Ovary (tissue), 10 donors: ENCODE data around the gene TMEM100. TPM values are rescaled to one million over a fixed set of nuclear protein-coding genes. Genes with fewer than 3 reads are reported as not detected.
A peak's percentile ranks its signal among the peaks of the same experiment; 100 is the strongest.

ENCODE experiments used
- DNase-seq, 5 donors: peaks; one replicate each; pipeline ENCODE4 v3.0.0-alpha.2; 2019 to 2020
- H3K27ac ChIP-seq, 2 donors: fragments of 200-600 bp; one replicate each; pipeline versions ENCODE4 v1.5.1 to v1.8.0; 2019 to 2022
- H3K27me3 ChIP-seq: fragments of 200-600 bp; one replicate; pipeline ENCODE4 v1.8.0; 2022
- H3K36me3 ChIP-seq: fragments of 200-600 bp; sonication (generic); one replicate; pipeline ENCODE4 v1.5.1; 2019
- H3K4me1 ChIP-seq: one replicate; pipeline ENCODE4 v1.8.1; 2013; ENCODE audit warnings: mild to moderate bottlenecking, moderate library complexity; ENCODE audit not compliant: insufficient read depth
- H3K4me3 ChIP-seq: fragments of 200-600 bp; sonication (generic); one replicate; pipeline ENCODE4 v1.5.1; 2017
- H3K9me3 ChIP-seq, 2 donors: fragments of 200-600 bp in 1 of 2; sonication (generic) in 1 of 2; one replicate each; pipeline versions ENCODE4 v1.5.1 to v1.8.1; 2013 to 2019; ENCODE audit warnings: mild to moderate bottlenecking in 1 of 2, moderate library complexity in 1 of 2
- EP300 ChIP-seq: sonication (generic); formaldehyde crosslinking; IDR thresholded peaks from one replicate; pipeline ENCODE4 v1.6.1; 2017; ENCODE audit warnings: antibody characterized with exemption
- POLR2A ChIP-seq: fragments of 450-650 bp; IDR thresholded peaks from one replicate; pipeline ENCODE4 v1.6.1; 2017; ENCODE audit warnings: antibody characterized with exemption, mild to moderate bottlenecking, moderate library complexity
- WGBS, 3 donors: extraction: QIAGEN DNeasy Blood & Tissue Kit in 1 of 3; methylation state at CpG; one replicate each; pipeline versions ENCODE4 v1.1.5 to v1.1.7; 2013 to 2017; 5-methylcytosine and 5-hydroxymethylcytosine counted together
- intact Hi-C, 4 donors: fragments of 100-400 bp; cut with DNase I; formaldehyde crosslinking; loops; one replicate each; pipeline versions ENCODE4 v1.11.0 to v1.15.1; 2022 to 2023
- long read RNA-seq, 3 donors: library from polyadenylated mRNA in 2 of 3; unstranded in 2 of 3; transcript quantifications; one replicate each; pipeline ENCODE4 v2.0.0 and lab custom pipeline, GENCODE V29; 2021 to 2026
- polyA plus RNA-seq, 2 donors: library from polyadenylated mRNA; stranded (reverse); fragments of 200-250 nt in 1 of 2; fragments of 350-450 nt in 1 of 2; fragmentation: Illumina TruSeq in 1 of 2; extraction: RNeasy Lipid Tissue Mini Kit (QIAGEN cat#74804) in 1 of 2; gene quantifications; one replicate each; pipeline ENCODE4 v1.2.3, GENCODE V29; 2013 to 2014
- total RNA-seq, 7 donors: library from RNA; depleted of rRNA in 2 of 7; stranded (reverse); fragments of >200 nt in 2 of 7; fragmentation: NEBNext Ultra II Directional in 3 of 7; extraction: Animal tissue kit (Norgen Biotek cat#: 25700) in 3 of 7; gene quantifications; one replicate each; pipeline versions ENCODE4 v1.1.0 to v1.2.4, GENCODE V29; 2016 to 2023
- TF ChIP-seq, protein P1 (sequence below), 3 donors: fragments of 450-650 bp in 2 of 3; fragments of 200-600 bp in 1 of 3; IDR thresholded peaks; one replicate each; pipeline versions ENCODE4 v1.5.1 to v1.8.0; 2016 to 2022; ENCODE audit warnings: antibody characterized with exemption in 3 of 3, mild to moderate bottlenecking in 1 of 3
- donor health status: DM: no; HTN: no; CAD: no; lungs with moderate emphysema.
- donor health status: DM: no; HTN: no; CAD: no.
- donor health status: Bipolar disorder and iron deficiency.
- donor health status: DM: yes; HTN: yes; CAD: no.
- donor health status: DM: no; HTN: no; CAD: no.
- donor health status: DM: yes; HTN: yes; CAD: no.

TMEM100 gene
- 10 to 100 TPM in 6 of 7 donors, 1 to 10 TPM in 1; 9.0 to 88.2 (median 32.1) TPM for total RNA-seq
- 10 to 100 TPM; 15.6 to 17.8 TPM for polyA plus RNA-seq
- long read RNA-seq, donor 1, transcript TMEM100-201 (2 exons, 1,747 nt) = major isoform, 32 of 43 reads
- long read RNA-seq, donor 1, partial matches to known transcripts = 0 of 43 reads
- long read RNA-seq, donor 1, other reads (novel, unspliced or antisense) = 9 of 43 reads
- long read RNA-seq, donor 2, partial matches to known transcripts = 0 of 1 reads
- long read RNA-seq, donor 2, other reads (novel, unspliced or antisense) = 0 of 1 reads
- long read RNA-seq, donor 3, partial matches to known transcripts = 0 of 9 reads
- long read RNA-seq, donor 3, other reads (novel, unspliced or antisense) = 5 of 9 reads

DNA sequence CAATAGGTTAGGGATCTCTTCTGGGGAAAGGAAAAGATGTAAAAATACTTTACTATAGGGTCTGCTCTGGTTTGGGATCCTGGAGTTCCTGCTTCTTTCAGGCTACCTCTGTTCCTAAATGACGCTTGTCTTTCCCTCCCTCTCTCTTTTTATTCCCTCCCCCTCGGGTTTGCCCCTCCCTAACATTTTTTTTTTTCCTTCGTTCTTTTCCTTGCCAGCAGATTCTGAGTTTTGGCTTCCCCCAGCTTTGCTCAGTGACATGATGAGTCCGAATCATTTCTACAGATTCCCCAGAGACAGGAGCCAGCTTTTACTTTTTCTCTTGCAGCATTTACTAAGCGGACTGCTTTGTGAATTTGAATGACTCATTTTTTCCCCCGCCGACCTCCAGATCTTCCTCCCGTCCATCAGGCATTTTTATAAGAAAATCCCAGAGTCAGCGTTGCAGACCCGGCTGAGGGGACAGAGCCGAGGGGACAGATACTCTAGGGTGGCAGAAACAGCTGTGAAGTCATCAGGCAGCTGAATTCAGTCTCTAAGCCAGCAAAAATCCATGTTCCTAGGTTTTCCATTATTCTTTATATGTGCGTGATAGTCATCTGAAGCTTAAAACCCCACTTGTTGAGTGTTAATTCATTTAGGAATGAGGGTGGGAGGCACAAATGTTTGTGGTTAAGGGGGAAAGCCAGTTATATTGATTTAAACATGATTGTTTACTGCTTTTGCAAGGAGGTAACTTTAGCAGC, at the start of gene TMEM100:
Gene TMEM100 (minus strand): TSS at position 123 of the 746 bp plus-strand sequence. CDS start 1,794 bp downstream, outside the sequence.
- Histone ChIP-seq H3K36me3 (no peaks in the 10 kb centered on the region), H3K4me3 (peak within 1 kb of the TSS; percentile 27), H3K4me1 (peaks cover 2% of the 10 kb centered on the region), H3K27ac (peak within 1 kb of the TSS in 1 of 2 donors; percentile 11), H3K9me3 (no peaks in the 10 kb centered on the region), H3K27me3 (no peaks in the 10 kb centered on the region)
- peak in 4 of 5 donors; percentile 23 to 66 (median 33) for DNase-seq
- intact Hi-C loops = no loop called here
- 5 to 7% (median 7%) methylated on average over 12 of the region's 12 CpGs for WGBS, 3 donors
- TF ChIP-seq POLR2A = no peak
- TF ChIP-seq, protein P1, sequence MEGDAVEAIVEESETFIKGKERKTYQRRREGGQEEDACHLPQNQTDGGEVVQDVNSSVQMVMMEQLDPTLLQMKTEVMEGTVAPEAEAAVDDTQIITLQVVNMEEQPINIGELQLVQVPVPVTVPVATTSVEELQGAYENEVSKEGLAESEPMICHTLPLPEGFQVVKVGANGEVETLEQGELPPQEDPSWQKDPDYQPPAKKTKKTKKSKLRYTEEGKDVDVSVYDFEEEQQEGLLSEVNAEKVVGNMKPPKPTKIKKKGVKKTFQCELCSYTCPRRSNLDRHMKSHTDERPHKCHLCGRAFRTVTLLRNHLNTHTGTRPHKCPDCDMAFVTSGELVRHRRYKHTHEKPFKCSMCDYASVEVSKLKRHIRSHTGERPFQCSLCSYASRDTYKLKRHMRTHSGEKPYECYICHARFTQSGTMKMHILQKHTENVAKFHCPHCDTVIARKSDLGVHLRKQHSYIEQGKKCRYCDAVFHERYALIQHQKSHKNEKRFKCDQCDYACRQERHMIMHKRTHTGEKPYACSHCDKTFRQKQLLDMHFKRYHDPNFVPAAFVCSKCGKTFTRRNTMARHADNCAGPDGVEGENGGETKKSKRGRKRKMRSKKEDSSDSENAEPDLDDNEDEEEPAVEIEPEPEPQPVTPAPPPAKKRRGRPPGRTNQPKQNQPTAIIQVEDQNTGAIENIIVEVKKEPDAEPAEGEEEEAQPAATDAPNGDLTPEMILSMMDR (IDR thresholded peaks at IDR 0.05) = no peak
- TF ChIP-seq EP300 = no peak

DNA sequence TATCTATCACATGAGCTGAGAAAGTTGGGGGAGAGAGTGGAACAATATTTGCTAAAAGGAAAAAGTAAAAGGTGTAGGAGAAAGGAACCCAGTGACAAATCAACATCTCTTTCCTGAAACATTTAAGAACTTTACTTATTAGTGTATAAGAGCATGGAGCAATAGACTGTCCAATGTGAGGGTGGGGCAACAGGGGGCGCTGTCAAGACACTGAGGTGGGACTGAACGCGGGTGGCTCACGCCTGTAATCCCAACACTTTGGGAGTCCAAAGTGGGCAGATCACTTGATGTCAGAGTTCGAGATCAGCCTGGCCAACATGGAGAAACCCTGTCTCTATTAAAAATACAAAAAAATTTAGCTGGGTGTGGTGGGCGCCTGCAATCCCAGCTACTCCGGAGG, 49.4 kb upstream of the TMEM100 start:
- Histone ChIP-seq H3K4me3 (no peak overlapping the region), H3K36me3 (no peaks in the 10 kb centered on the region), H3K9me3 (no peaks in the 10 kb centered on the region), H3K27me3 (no peaks in the 10 kb centered on the region), H3K27ac (no peak overlapping the region), H3K4me1 (no peaks in the 10 kb centered on the region)
- no peak for TF ChIP-seq POLR2A
- TF ChIP-seq, protein P1 (IDR thresholded peaks at IDR 0.05) = no peak
- TF ChIP-seq EP300 = no peak
- no peak for DNase-seq
- 92 to 94% (median 93%) methylated on average over 7 of the region's 7 CpGs for WGBS, 3 donors
- intact Hi-C loops = loop anchor here (5.0 to 10.0 kb wide), 3 partner anchors 127 to 247 kb away; no protein-coding TSS in a partner anchor

DNA sequence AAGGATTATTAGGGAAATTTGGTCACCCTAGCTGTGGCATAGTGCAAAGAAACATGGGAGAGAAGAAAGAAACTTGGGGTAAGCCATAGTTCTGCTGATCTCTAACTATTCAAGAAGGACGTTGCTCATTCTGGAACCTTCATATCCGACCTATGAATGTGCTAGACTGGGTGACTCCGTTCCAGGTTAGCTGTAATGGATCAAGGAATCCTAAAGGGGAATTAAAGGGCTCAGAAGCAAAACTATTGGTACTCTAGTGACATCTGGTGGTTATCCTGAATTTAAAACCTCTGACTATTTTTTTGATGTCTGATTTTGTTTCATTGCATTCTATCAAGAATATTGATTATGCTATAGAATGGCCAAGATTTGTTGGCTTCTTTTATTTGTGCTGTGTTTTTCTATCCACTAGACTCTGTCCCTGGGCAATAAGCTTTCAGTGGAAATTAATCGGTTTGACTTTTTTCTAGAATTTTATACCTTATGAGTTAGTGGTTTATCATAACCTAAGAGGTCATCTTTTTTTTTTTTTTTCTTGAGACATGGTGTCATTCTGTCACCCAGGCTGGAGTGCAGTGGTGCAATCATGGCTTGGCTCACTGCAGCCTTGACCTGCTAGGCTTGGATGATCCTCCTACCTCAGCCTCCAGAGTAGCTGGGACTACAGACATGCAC, 47.7 kb upstream of the TMEM100 start:
- H3K27me3 ChIP-seq = no peaks in the 10 kb centered on the region
- 32 to 37% (median 33%) methylated on average over 4 of the region's 4 CpGs for WGBS, 3 donors
- no peaks in the 10 kb centered on the region for H3K36me3 ChIP-seq
- no peaks in the 10 kb centered on the region for H3K9me3 ChIP-seq
- intact Hi-C loops = loop anchor here (2.0 to 10.0 kb wide), 4 partner anchors 126 to 246 kb away; no protein-coding TSS in a partner anchor
- DNase-seq = no peak
- TF ChIP-seq EP300 = no peak
- TF ChIP-seq, protein P1 (IDR thresholded peaks at IDR 0.05) = peak in 2 of 3 donors; percentile 69 to 75
- no peak overlapping the region for H3K27ac ChIP-seq
- H3K4me3 ChIP-seq = no peak overlapping the region
- H3K4me1 ChIP-seq = no peaks in the 10 kb centered on the region

DNA sequence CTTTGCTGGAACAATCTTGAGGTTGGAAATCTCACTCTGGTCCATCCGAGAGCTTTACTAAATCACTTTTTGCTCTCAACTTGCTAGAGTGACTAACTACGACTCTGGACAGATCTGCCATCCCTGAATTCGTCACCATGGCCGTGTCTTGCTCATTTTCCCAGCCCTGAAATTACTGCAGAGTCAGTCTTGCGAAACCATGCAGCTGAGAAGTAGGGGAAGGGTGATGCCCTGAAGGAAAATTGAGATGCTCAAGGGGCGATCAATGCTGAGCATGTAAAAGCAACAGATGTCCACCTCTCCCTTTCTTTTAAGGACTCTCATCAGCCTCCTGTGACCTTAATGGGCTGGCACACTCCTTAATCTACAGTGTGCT, 46.9 kb upstream of the TMEM100 start:
- Histone ChIP-seq H3K4me3 (no peak overlapping the region), H3K4me1 (no peaks in the 10 kb centered on the region), H3K27ac (no peak overlapping the region), H3K27me3 (no peaks in the 10 kb centered on the region), H3K9me3 (no peaks in the 10 kb centered on the region), H3K36me3 (no peaks in the 10 kb centered on the region)
- TF ChIP-seq EP300 (no peak), POLR2A (no peak)
- TF ChIP-seq, protein P1 (IDR thresholded peaks at IDR 0.05) = no peak
- intact Hi-C loops = no loop called here
- WGBS, 3 donors = 80 to 82% (median 80%) methylated on average over 6 of the region's 6 CpGs
- DNase-seq = peak in 1 of 5 donors; percentile 32
